ENCODE measurements around the gene RGL4. TPM values are rescaled to one million over a fixed set of nuclear protein-coding genes. Genes with fewer than 3 reads are reported as not detected.

Gene RGL4
- total RNA-seq, 2 donors from 2014 or later: 0.91 TPM; not detected in 1

DNA sequence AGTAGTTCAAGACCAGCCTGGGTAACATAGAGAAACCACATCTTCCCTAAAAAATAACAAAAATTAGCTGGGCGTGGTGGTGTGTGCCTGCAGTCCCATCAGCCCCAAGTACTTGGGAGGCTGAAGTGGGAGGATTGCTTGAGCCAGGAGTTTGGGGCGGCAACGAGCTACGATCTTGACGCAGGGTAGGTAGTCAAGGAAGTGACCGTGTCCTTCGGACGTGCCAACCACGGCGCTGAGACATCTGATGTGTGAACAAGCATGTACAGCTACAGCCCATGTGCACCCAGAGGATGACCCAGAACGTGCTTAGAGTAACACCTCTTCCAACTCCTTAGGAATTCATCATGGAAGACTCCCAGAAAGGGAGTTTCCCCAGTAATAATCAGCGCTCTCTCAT lies 21.4 kb downstream of the RGL4 start:
- WGBS: 93% methylated on average over 12 of the region's 12 CpGs

DNA sequence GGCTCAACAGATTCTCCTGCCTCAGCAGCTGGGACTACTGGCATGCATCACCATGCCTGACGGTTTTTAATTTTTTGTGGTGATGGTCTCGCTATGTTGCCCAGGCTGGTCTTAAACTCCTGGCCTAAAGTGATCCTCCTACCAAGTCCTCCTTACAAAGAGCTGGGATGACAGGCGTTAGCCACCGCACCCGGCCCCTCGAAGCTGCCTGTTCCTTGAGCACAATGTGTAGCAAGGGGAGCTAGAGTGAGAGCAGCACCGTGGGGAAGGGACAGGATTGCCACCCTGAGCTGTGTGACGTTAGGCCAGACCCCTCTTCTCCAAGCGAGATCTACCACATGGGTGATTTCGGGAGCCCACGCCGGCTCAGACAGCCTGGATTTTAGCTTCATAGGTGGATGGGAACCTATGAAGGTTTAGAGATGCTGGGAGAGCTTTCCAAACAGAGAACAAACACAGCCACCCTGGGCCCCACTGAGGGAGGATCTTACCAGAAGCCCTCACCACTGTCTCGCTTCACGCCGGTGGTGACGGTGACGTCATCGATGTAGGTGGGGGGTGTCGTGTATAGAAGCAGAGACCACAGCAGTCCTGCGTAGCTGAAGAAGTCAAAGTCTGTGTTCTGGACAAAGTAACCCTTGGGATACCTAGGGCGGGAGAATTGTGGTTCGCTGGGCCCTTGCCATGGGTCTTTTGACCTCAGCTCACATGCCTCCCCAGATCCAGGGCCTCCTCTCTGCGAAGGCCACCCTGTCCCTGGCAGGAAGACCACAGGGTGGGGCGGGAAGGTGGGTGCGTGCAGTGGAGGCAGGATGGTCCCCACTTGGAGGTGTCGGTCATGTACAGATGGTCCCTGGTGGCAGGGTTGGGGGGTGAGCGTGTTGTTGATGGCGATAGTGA lies 23.1 kb downstream of the RGL4 start:
- Histone ChIP-seq H3K36me3 (peaks cover 0 to 2% of the 10 kb centered on the region in 2 donors), H3K4me3 (no peak overlapping the region), H3K4me1 (replicated peaks) (no peaks in the 10 kb centered on the region), H3K27me3 (replicated peaks; ENCODE audit: insufficient read depth) (no peaks in the 10 kb centered on the region), H3K9me3 (no peaks in the 10 kb centered on the region), H3K27ac (no peak overlapping the region)
- WGBS: 92% methylated on average over 28 of the region's 28 CpGs
- no peak for TF ChIP-seq POLR2A (IDR thresholded peaks at IDR 0.05)
- TF ChIP-seq, protein P1, sequence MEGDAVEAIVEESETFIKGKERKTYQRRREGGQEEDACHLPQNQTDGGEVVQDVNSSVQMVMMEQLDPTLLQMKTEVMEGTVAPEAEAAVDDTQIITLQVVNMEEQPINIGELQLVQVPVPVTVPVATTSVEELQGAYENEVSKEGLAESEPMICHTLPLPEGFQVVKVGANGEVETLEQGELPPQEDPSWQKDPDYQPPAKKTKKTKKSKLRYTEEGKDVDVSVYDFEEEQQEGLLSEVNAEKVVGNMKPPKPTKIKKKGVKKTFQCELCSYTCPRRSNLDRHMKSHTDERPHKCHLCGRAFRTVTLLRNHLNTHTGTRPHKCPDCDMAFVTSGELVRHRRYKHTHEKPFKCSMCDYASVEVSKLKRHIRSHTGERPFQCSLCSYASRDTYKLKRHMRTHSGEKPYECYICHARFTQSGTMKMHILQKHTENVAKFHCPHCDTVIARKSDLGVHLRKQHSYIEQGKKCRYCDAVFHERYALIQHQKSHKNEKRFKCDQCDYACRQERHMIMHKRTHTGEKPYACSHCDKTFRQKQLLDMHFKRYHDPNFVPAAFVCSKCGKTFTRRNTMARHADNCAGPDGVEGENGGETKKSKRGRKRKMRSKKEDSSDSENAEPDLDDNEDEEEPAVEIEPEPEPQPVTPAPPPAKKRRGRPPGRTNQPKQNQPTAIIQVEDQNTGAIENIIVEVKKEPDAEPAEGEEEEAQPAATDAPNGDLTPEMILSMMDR (IDR thresholded peaks at IDR 0.05): no peak
- TF ChIP-seq POLR2AphosphoS5 (IDR thresholded peaks at IDR 0.05): no peak
- no peak for DNase-seq (ENCODE audit: low spot score)
- intact Hi-C loops (cut with DNase I): loop anchor here (10.0 kb wide), 1 partner anchor 441 kb away; no protein-coding TSS in a partner anchor

More for the DNA sequence above, 21.4 kb downstream of the RGL4 start:
- Histone ChIP-seq H3K4me1 (replicated peaks) (no peaks in the 10 kb centered on the region), H3K4me3 (no peak overlapping the region), H3K9me3 (no peaks in the 10 kb centered on the region), H3K27ac (no peak overlapping the region), H3K36me3 (peaks cover 0 to 2% of the 10 kb centered on the region in 2 donors), H3K27me3 (replicated peaks; ENCODE audit: insufficient read depth) (no peaks in the 10 kb centered on the region)
- no peak for DNase-seq (ENCODE audit: low spot score)
- intact Hi-C loops (cut with DNase I): loop anchor here (10.0 kb wide), 1 partner anchor 443 kb away; no protein-coding TSS in a partner anchor
- TF ChIP-seq POLR2A (IDR thresholded peaks at IDR 0.05) (no peak), POLR2AphosphoS5 (IDR thresholded peaks at IDR 0.05) (no peak)
- TF ChIP-seq, protein P1 (IDR thresholded peaks at IDR 0.05): no peak

DNA sequence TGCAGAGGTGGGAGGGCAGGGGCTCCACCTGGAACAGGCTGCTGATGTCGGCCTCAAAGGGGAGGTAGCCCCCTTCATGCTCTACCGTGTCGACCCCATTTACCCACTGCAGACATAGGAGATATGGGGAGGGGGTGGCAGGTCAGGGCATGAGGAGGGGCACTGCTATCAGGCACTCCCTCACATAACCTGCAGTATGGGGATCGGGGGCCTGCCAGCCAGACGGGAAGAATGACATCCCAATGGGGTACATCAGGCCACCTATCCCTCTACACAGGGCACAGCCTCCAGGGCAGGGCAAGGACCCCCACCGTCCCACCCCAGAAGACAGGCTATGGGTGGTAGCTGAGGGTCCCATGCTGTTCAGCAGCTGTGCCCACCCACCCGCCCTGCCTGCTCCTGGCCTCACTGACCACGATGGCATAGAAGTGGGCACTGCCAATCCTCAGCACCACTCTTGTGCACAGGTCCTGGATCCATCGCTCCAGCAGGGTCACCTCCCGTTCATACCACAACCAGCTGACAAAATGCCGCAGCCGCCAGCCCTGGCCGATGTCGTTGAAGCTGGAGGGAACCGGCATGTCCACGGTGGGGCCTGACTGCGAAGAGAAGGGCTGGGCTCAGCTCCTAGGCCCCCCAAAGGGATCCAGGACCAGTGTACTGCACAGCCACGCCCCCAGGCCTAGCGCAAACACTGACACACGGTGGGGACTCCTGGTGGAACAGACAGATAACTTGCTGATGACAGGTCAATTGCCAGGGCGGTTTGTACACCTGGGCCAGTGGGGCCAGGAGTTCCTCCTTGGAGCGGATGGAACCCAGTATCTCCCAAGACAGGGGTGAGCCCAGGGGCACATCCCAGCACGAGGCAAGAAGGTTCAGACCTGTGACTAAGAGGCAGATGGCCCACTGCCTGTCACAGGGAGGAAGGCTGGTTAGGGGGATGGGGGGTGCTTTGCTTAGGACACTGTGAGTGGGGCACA lies 24.1 kb downstream of the RGL4 start:
- Histone ChIP-seq H3K4me3 (no peak overlapping the region), H3K27me3 (replicated peaks; ENCODE audit: insufficient read depth) (no peaks in the 10 kb centered on the region), H3K36me3 (no peaks in the 10 kb centered on the region), H3K9me3 (no peaks in the 10 kb centered on the region), H3K4me1 (replicated peaks) (no peaks in the 10 kb centered on the region), H3K27ac (no peak overlapping the region)
- TF ChIP-seq, protein P1 (IDR thresholded peaks at IDR 0.05): no peak
- TF ChIP-seq POLR2AphosphoS5 (IDR thresholded peaks at IDR 0.05) (no peak), POLR2A (IDR thresholded peaks at IDR 0.05) (no peak)
- 87% methylated on average over 23 of the region's 23 CpGs for WGBS
- intact Hi-C loops (cut with DNase I): loop anchor here (10.0 kb wide), 1 partner anchor 440 kb away; no protein-coding TSS in a partner anchor
- no peak for DNase-seq (ENCODE audit: low spot score)

DNA sequence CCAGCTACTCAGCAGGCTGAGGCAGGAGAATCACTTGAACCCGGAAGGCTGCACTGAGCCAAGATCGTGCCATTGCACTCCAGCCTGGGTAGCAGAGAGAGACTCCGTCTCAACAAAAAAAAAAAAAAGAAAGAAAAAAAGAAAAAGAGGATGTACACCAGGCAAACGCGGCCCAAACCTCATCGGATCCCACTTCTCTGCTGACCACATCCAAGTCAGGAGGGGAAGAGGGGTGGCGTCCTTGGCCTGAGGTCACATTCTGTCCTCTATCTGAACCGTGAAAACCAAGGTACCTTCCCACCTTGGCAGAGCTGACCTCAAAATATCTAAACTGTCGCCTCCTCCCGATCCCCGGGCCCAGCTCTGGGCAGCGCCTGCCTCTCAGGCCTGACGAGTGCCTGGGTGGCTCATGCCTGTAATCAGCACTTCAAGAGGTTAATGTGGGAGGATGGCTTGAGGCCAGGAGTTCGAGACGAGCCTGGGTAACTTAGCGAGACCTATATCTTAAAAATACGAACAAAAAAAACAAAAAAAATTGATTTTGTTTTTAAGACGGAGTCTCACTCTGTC lies 25.1 kb downstream of the RGL4 start:
- intact Hi-C loops (cut with DNase I): loop anchor here (10.0 kb wide), 1 partner anchor 439 kb away; no protein-coding TSS in a partner anchor
- Histone ChIP-seq H3K4me3 (no peak overlapping the region), H3K27me3 (replicated peaks; ENCODE audit: insufficient read depth) (no peaks in the 10 kb centered on the region), H3K4me1 (replicated peaks) (no peaks in the 10 kb centered on the region), H3K9me3 (no peaks in the 10 kb centered on the region), H3K27ac (no peak overlapping the region), H3K36me3 (no peaks in the 10 kb centered on the region)
- WGBS: 83% methylated on average over 18 of the region's 18 CpGs
- TF ChIP-seq POLR2AphosphoS5 (IDR thresholded peaks at IDR 0.05) (no peak), POLR2A (IDR thresholded peaks at IDR 0.05) (no peak)
- TF ChIP-seq, protein P1 (IDR thresholded peaks at IDR 0.05): no peak
- no peak for DNase-seq (ENCODE audit: low spot score)
